Measurements from ENCODE around the gene DNTTIP2. TPM values are rescaled to one million over a fixed set of nuclear protein-coding genes. Genes with fewer than 3 reads are reported as not detected.

DNTTIP2 gene
- total RNA-seq, 1 donor from 2014 or later = 61.8 TPM

GRCh38 chr1:93899543-93900207, 20.7 kb upstream of the DNTTIP2 start:
- Mint-ChIP-seq H3K4me1 (ENCODE audit: unreplicated experiment) (peaks cover 3% of the 10 kb centered on the region), H3K27me3 (ENCODE audit: unreplicated experiment) (no peaks in the 10 kb centered on the region), H3K27ac (ENCODE audit: unreplicated experiment) (no peak overlapping the region), H3K36me3 (ENCODE audit: low read depth, unreplicated experiment) (peaks cover 4% of the 10 kb centered on the region), H3K4me3 (ENCODE audit: unreplicated experiment) (no peak overlapping the region), H3K9me3 (ENCODE audit: unreplicated experiment) (no peaks in the 10 kb centered on the region)
- DNase-seq (ENCODE audit: low spot score) = no peak
- TF ChIP-seq CTCF (IDR thresholded peaks at IDR 0.05; ENCODE audit: unreplicated experiment) = no peak

DNA sequence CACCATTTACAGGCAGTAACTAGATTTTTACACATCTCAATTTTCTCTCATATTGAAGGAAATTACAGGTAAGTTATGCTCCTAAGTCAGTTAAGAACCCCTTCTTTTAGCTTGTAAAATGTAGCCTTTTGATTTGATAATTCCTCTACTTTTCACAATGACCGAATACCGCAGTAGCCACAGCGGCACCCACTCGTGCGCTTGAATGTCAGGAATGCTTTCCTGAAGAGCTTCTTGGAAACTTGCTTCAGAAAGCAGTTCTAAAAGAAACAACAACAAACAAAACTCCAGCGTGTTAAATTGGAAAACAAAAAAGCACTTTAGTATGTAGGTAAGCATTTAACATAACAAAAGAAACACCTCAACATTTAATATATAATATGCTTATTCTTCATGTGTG, 9.9 kb upstream of the DNTTIP2 start:
- no peak overlapping the region for H3K4me3 Mint-ChIP-seq (ENCODE audit: unreplicated experiment)

DNA sequence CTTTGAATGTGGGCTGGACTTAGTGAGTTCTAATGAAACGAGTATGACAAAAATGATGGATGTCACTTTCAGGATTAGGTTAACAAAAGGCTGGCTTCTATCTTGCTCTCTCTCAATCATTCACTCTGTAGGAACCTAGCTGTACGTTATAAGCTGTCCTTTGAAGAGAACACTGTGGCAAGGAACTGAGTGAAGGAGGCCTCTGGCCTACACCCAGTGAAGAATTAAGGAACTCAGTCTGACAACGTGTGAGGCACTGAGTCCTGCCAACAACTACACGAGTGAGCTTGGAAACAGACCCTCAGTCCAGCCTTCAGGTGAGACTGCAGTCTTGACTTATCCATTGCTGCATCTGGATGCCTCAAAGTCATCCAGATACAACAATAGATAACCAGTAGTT, 3.3 kb upstream of the DNTTIP2 start:
- no peak for TF ChIP-seq CTCF (IDR thresholded peaks at IDR 0.05; ENCODE audit: unreplicated experiment)
- Mint-ChIP-seq H3K27me3 (ENCODE audit: unreplicated experiment) (peaks cover 7% of the 10 kb centered on the region), H3K4me3 (ENCODE audit: unreplicated experiment) (no peak overlapping the region), H3K27ac (ENCODE audit: unreplicated experiment) (no peak overlapping the region), H3K9me3 (ENCODE audit: unreplicated experiment) (no peaks in the 10 kb centered on the region), H3K4me1 (ENCODE audit: unreplicated experiment) (peaks cover 11% of the 10 kb centered on the region), H3K36me3 (ENCODE audit: low read depth, unreplicated experiment) (peaks cover 4% of the 10 kb centered on the region)
- no peak for DNase-seq (ENCODE audit: low spot score)

More for the DNA sequence above, 9.9 kb upstream of the DNTTIP2 start:
- no peak for TF ChIP-seq CTCF (IDR thresholded peaks at IDR 0.05; ENCODE audit: unreplicated experiment)
- H3K36me3 Mint-ChIP-seq (ENCODE audit: low read depth, unreplicated experiment) = peaks cover 4% of the 10 kb centered on the region
- H3K4me1 Mint-ChIP-seq (ENCODE audit: unreplicated experiment) = no peaks in the 10 kb centered on the region
- no peaks in the 10 kb centered on the region for H3K27me3 Mint-ChIP-seq (ENCODE audit: unreplicated experiment)
- DNase-seq (ENCODE audit: low spot score) = no peak
- H3K9me3 Mint-ChIP-seq (ENCODE audit: unreplicated experiment) = no peaks in the 10 kb centered on the region
- H3K27ac Mint-ChIP-seq (ENCODE audit: unreplicated experiment) = peak overlapping the region; percentile 13

DNA sequence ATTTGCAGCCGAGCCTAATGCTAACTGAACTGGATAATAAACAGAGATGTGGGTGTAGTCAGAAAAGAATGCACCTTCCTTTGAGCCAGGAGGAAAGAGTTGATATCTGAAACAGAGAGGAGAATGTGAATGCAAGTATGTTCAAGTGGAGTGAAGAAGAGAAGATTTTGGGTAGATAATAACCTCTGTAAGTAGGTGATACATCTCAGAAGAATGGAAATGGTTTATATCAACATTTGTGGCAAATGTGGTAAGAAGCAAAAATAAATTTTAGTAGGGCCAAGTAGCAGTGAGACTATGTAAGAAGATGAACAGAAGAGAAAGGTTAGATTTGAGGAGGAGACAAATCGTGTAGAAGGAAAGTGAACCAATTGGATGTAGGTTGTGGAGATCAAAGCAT, 1.7 kb upstream of the DNTTIP2 start:
- peaks cover 7% of the 10 kb centered on the region for H3K27me3 Mint-ChIP-seq (ENCODE audit: unreplicated experiment)
- peaks cover 21% of the 10 kb centered on the region for H3K4me1 Mint-ChIP-seq (ENCODE audit: unreplicated experiment)
- H3K36me3 Mint-ChIP-seq (ENCODE audit: low read depth, unreplicated experiment) = peaks cover 14% of the 10 kb centered on the region
- no peak overlapping the region for H3K27ac Mint-ChIP-seq (ENCODE audit: unreplicated experiment)
- no peak for TF ChIP-seq CTCF (IDR thresholded peaks at IDR 0.05; ENCODE audit: unreplicated experiment)
- H3K9me3 Mint-ChIP-seq (ENCODE audit: unreplicated experiment) = no peaks in the 10 kb centered on the region
- no peak for DNase-seq (ENCODE audit: low spot score)
- H3K4me3 Mint-ChIP-seq (ENCODE audit: unreplicated experiment) = no peak overlapping the region

- H3K27me3 Mint-ChIP-seq (ENCODE audit: unreplicated experiment) = peaks cover 7% of the 10 kb centered on the region
- H3K4me3 Mint-ChIP-seq (ENCODE audit: unreplicated experiment) = peak overlapping the region; percentile 98
- H3K27ac Mint-ChIP-seq (ENCODE audit: unreplicated experiment) = peak overlapping the region; percentile 91
- no peaks in the 10 kb centered on the region for H3K9me3 Mint-ChIP-seq (ENCODE audit: unreplicated experiment)
- peak; percentile 8 for DNase-seq (ENCODE audit: low spot score)
- H3K36me3 Mint-ChIP-seq (ENCODE audit: low read depth, unreplicated experiment) = peaks cover 27% of the 10 kb centered on the region
- no peak for TF ChIP-seq CTCF (IDR thresholded peaks at IDR 0.05; ENCODE audit: unreplicated experiment)
- peaks cover 21% of the 10 kb centered on the region for H3K4me1 Mint-ChIP-seq (ENCODE audit: unreplicated experiment)
Measured at GRCh38 chr1:93878501-93878888, 511 bp downstream of the DNTTIP2 start.

Measured in endothelial cell (in vitro differentiated cells).